Putamen (tissue), 1 donor: ENCODE measurements around the gene SERPINA5.
"Not testable (repeated sequence)": the region's sequence is repeated elsewhere in the genome, so short reads cannot be mapped to it uniquely, and the experiment has no call there.

Source experiments
- DNase-seq: peaks from one replicate; pipeline ENCODE4 v3.0.0-alpha.2; 2016; ENCODE audit warnings: low spot score

Gene SERPINA5

GRCh38 chr14:94573475-94574277, 7.5 kb upstream of the SERPINA5 start:
- no peak for DNase-seq

- DNase-seq = no peak
Observed at GRCh38 chr14:94574336-94574735, 6.9 kb upstream of the SERPINA5 start.

GRCh38 chr14:94575730-94576585, 5.3 kb upstream of the SERPINA5 start:
- DNase-seq = no peak

GRCh38 chr14:94577472-94577871, 3.8 kb upstream of the SERPINA5 start:
- DNase-seq = not testable (repeated sequence)

- no peak for DNase-seq
Observed at GRCh38 chr14:94578712-94579111, 2.5 kb upstream of the SERPINA5 start.

GRCh38 chr14:94582199-94582750, 1.0 kb downstream of the SERPINA5 start:
- no peak for DNase-seq

GRCh38 chr14:94582851-94583250, 1.6 kb downstream of the SERPINA5 start:
- DNase-seq = no peak

GRCh38 chr14:94583557-94583956, 2.3 kb downstream of the SERPINA5 start:
- DNase-seq = no peak

GRCh38 chr14:94584591-94585280, 3.5 kb downstream of the SERPINA5 start:
- no peak for DNase-seq

- DNase-seq = no peak
Observed at GRCh38 chr14:94586635-94587034, 5.4 kb downstream of the SERPINA5 start.

GRCh38 chr14:94588311-94588710, 7.1 kb downstream of the SERPINA5 start:
- no peak for DNase-seq

- no peak for DNase-seq
Observed at GRCh38 chr14:94591073-94591472, 9.8 kb downstream of the SERPINA5 start.

- DNase-seq = no peak
Observed at GRCh38 chr14:94591871-94592270, 10.6 kb downstream of the SERPINA5 start.

GRCh38 chr14:94592457-94592856, 11.2 kb downstream of the SERPINA5 start:
- no peak for DNase-seq

GRCh38 chr14:94593376-94593748, 12.1 kb downstream of the SERPINA5 start:
- DNase-seq = no peak

GRCh38 chr14:94593749-94594431, 12.7 kb downstream of the SERPINA5 start:
- no peak for DNase-seq

GRCh38 chr14:94594441-94594840, 13.2 kb downstream of the SERPINA5 start:
- no peak for DNase-seq

- DNase-seq = no peak
Observed at GRCh38 chr14:94595912-94596311, 14.7 kb downstream of the SERPINA5 start.

- DNase-seq = no peak
Observed at GRCh38 chr14:94596361-94596760, 15.1 kb downstream of the SERPINA5 start.

GRCh38 chr14:94597788-94598187, 16.6 kb downstream of the SERPINA5 start:
- DNase-seq = no peak

- no peak for DNase-seq
Observed at GRCh38 chr14:94598506-94598815, 17.2 kb downstream of the SERPINA5 start.
